ENCODE results near the gene ELANE. TPM values are rescaled to one million over a fixed set of nuclear protein-coding genes. Genes with fewer than 3 reads are reported as not detected.
"Not testable (repeated sequence)": the region's sequence is repeated elsewhere in the genome, so short reads cannot be mapped to it uniquely, and the experiment has no call there.

The ELANE gene
- total and polyA plus RNA-seq, 10 donors = 2.8 to 137 (median 9.8) TPM

- DNase-seq = no peak
- intact Hi-C loops (cut with DNase I; ENCODE audit: low total_unique reads) = no loop called here
- peaks cover 0 to 7% (median 6%) of the 10 kb centered on the region in 7 donors for H3K27me3 ChIP-seq (replicated peaks in 1 of 7)
- H3K36me3 ChIP-seq = peaks cover 0 to 42% (median 19%) of the 10 kb centered on the region in 6 donors
- peaks cover 0 to 3% (median 0%) of the 10 kb centered on the region in 8 donors for H3K9me3 ChIP-seq
- H3K27ac ChIP-seq = no peak overlapping the region
- 92 to 98% (median 95%) methylated on average over 2 of the region's 2 CpGs for WGBS, 5 donors
- peaks cover 0 to 8% (median 5%) of the 10 kb centered on the region in 6 donors for H3K4me1 ChIP-seq
- no peak overlapping the region for H3K4me3 ChIP-seq
- TF ChIP-seq POLR2AphosphoS5 (IDR thresholded peaks at IDR 0.05) (no peak), POLR2A (IDR thresholded peaks at IDR 0.05) (no peak), CTCF (IDR thresholded peaks at IDR 0.05 in 8 of 11, conservative IDR thresholded peaks at IDR 0.05 in 3 of 11) (no peak)
Measured at GRCh38 chr19:816500-816857, 35.6 kb upstream of the ELANE start.

- H3K36me3 ChIP-seq; H3K4me3 ChIP-seq; H3K27ac ChIP-seq; H3K9me3 ChIP-seq; DNase-seq; intact Hi-C loops (cut with DNase I; ENCODE audit: low total_unique reads): not testable (repeated sequence)
- H3K4me1 ChIP-seq = peaks cover 0 to 44% (median 22%) of the 10 kb centered on the region in 6 donors
- peaks cover 0 to 37% (median 28%) of the 10 kb centered on the region in 7 donors for H3K27me3 ChIP-seq (replicated peaks in 1 of 7)
- 83 to 98% (median 94%) methylated on average over 5 of the region's 5 CpGs for WGBS, 5 donors
Measured at GRCh38 chr19:820212-820611, 31.9 kb upstream of the ELANE start.

GRCh38 chr19:821231-821824, 30.8 kb upstream of the ELANE start:
- Histone ChIP-seq H3K9me3 (no peaks in the 10 kb centered on the region), H3K27ac (no peak overlapping the region), H3K4me1 (peaks cover 0 to 49% (median 23%) of the 10 kb centered on the region in 6 donors), H3K4me3 (peak overlapping the region in 5 of 8 donors; percentile 13 to 62 (median 33)), H3K36me3 (no peaks in the 10 kb centered on the region), H3K27me3 (replicated peaks in 1 of 7) (peaks cover 0 to 37% (median 28%) of the 10 kb centered on the region in 7 donors)
- WGBS, 5 donors = 2 to 8% (median 3%) methylated on average over 17 to 64 of the region's 64 CpGs
- TF ChIP-seq POLR2AphosphoS5 (IDR thresholded peaks at IDR 0.05) (no peak), CTCF (IDR thresholded peaks at IDR 0.05 in 8 of 11, conservative IDR thresholded peaks at IDR 0.05 in 3 of 11) (no peak)
- intact Hi-C loops (cut with DNase I; ENCODE audit: low total_unique reads) = no loop called here
- DNase-seq = no peak

GRCh38 chr19:821825-822503, 30.1 kb upstream of the ELANE start, which contains the start of gene PLPPR3:
Gene PLPPR3, minus strand, starts transcription at chr19:821955. Its CDS starts 396 bp downstream, at chr19:821559.
- no peak within 1 kb of the TSS for H3K27ac ChIP-seq
- no peaks in the 10 kb centered on the region for H3K36me3 ChIP-seq
- TF ChIP-seq POLR2A (IDR thresholded peaks at IDR 0.05) (no peak), CTCF (IDR thresholded peaks at IDR 0.05 in 8 of 11, conservative IDR thresholded peaks at IDR 0.05 in 3 of 11) (no peak), POLR2AphosphoS5 (IDR thresholded peaks at IDR 0.05) (no peak)
- peaks cover 0 to 37% (median 28%) of the 10 kb centered on the region in 7 donors for H3K27me3 ChIP-seq (replicated peaks in 1 of 7)
- intact Hi-C loops (cut with DNase I; ENCODE audit: low total_unique reads) = no loop called here
- H3K4me1 ChIP-seq = peaks cover 0 to 56% (median 23%) of the 10 kb centered on the region in 6 donors
- H3K4me3 ChIP-seq = peak within 1 kb of the TSS in 5 of 8 donors; percentile 13 to 62 (median 33)
- H3K9me3 ChIP-seq = no peaks in the 10 kb centered on the region
- no peak for DNase-seq
- WGBS, 5 donors = 1 to 4% (median 3%) methylated on average over 13 to 86 of the region's 86 CpGs
